ENCODE measurements around the gene FOXA2.
"Not testable (repeated sequence)": the region's sequence is repeated elsewhere in the genome, so short reads cannot be mapped to it uniquely, and the experiment has no call there.

FOXA2 gene

GRCh38 chr20:22559711-22560318 lies 24.6 kb downstream of the FOXA2 start:
- DNase-seq (ENCODE audit: low spot score): no peak
- H3K27ac ChIP-seq: no peak overlapping the region
- no peak overlapping the region for H3K4me3 ChIP-seq
- TF ChIP-seq CTCF (IDR thresholded peaks at IDR 0.05): no peak

GRCh38 chr20:22557403-22558276 lies 26.7 kb downstream of the FOXA2 start:
- TF ChIP-seq CTCF (IDR thresholded peaks at IDR 0.05): no peak
- DNase-seq (ENCODE audit: low spot score): no peak
- Histone ChIP-seq H3K27ac (no peak overlapping the region), H3K4me3 (no peak overlapping the region)

- no peak for DNase-seq (ENCODE audit: low spot score)
- no peak for TF ChIP-seq CTCF (IDR thresholded peaks at IDR 0.05)
- no peak overlapping the region for H3K27ac ChIP-seq
- no peak overlapping the region for H3K4me3 ChIP-seq
These were observed 27.8 kb downstream of the FOXA2 start for GRCh38 chr20:22556565-22557056.

GRCh38 chr20:22555791-22556564 lies 28.4 kb downstream of the FOXA2 start:
- no peak for TF ChIP-seq CTCF (IDR thresholded peaks at IDR 0.05)
- DNase-seq (ENCODE audit: low spot score): no peak

GRCh38 chr20:22554391-22554790 lies 30.0 kb downstream of the FOXA2 start:
- TF ChIP-seq CTCF (IDR thresholded peaks at IDR 0.05): no peak
- no peak for DNase-seq (ENCODE audit: low spot score)
- no peak overlapping the region for H3K27ac ChIP-seq
- no peak overlapping the region for H3K4me3 ChIP-seq

More at GRCh38 chr20:22555791-22556564, 28.4 kb downstream of the FOXA2 start:
- H3K27ac ChIP-seq: no peak overlapping the region
- H3K4me3 ChIP-seq: no peak overlapping the region

- not testable (repeated sequence) for DNase-seq (ENCODE audit: low spot score); H3K4me3 ChIP-seq; H3K27ac ChIP-seq
These were observed 33.9 kb downstream of the FOXA2 start for GRCh38 chr20:22550514-22550913.

GRCh38 chr20:22548040-22548439 lies 36.3 kb downstream of the FOXA2 start:
- Histone ChIP-seq H3K27ac (no peak overlapping the region), H3K4me3 (no peak overlapping the region)
- DNase-seq (ENCODE audit: low spot score): no peak
- TF ChIP-seq CTCF (IDR thresholded peaks at IDR 0.05): no peak
